ENCODE data around the gene PHIP. TPM values are rescaled to one million over a fixed set of nuclear protein-coding genes. Genes with fewer than 3 reads are reported as not detected.

Gene PHIP
- total RNA-seq, 4 donors from 2014 or later, result 12.1 to 34.5 (median 20.7) TPM

GRCh38 chr6:79042799-79043126 is 35.3 kb downstream of the PHIP start:
- no peak overlapping the region for H3K27ac ChIP-seq
- no peaks in the 10 kb centered on the region for H3K27me3 ChIP-seq
- no peak for DNase-seq
- WGBS, 2 donors (ENCODE audit: low coverage in 1 of 2), result 62 to 84% methylated on average over 5 of the region's 5 CpGs
- no peak overlapping the region for H3K4me3 ChIP-seq
- peaks cover 0 to 14% (median 4%) of the 10 kb centered on the region in 4 donors for H3K36me3 ChIP-seq
- in situ Hi-C loops (cut with MboI; ENCODE audit: low pct_ligation_motif_present in 1 of 4, low pct_unique_long_range_greater_than_20kb in 1 of 4, low sequenced_read_pairs in 3 of 4), result no loop called here
- intact Hi-C loops (cut with DNase I; ENCODE audit: low total_unique reads), result no loop called here
- TF ChIP-seq EP300 (IDR thresholded peaks at IDR 0.05; ENCODE audit: low read depth) (no peak), POLR2A (IDR thresholded peaks at IDR 0.05) (no peak), CTCF (IDR thresholded peaks at IDR 0.05) (no peak), POLR2AphosphoS5 (IDR thresholded peaks at IDR 0.05) (no peak)
- no peaks in the 10 kb centered on the region for H3K4me1 ChIP-seq
- no peaks in the 10 kb centered on the region for H3K9me3 ChIP-seq

GRCh38 chr6:79042088-79042798 is 35.8 kb downstream of the PHIP start:
- Histone ChIP-seq H3K27me3 (no peaks in the 10 kb centered on the region), H3K4me1 (no peaks in the 10 kb centered on the region), H3K4me3 (no peak overlapping the region), H3K9me3 (no peaks in the 10 kb centered on the region), H3K27ac (no peak overlapping the region), H3K36me3 (peaks cover 0 to 14% (median 4%) of the 10 kb centered on the region in 4 donors)
- in situ Hi-C loops (cut with MboI; ENCODE audit: low pct_ligation_motif_present in 1 of 4, low pct_unique_long_range_greater_than_20kb in 1 of 4, low sequenced_read_pairs in 3 of 4), result no loop called here
- 31 to 52% methylated on average over 1 of the region's 1 CpG for WGBS, 2 donors (ENCODE audit: low coverage in 1 of 2)
- TF ChIP-seq EP300 (IDR thresholded peaks at IDR 0.05; ENCODE audit: low read depth) (no peak), POLR2A (IDR thresholded peaks at IDR 0.05) (no peak), POLR2AphosphoS5 (IDR thresholded peaks at IDR 0.05) (no peak), CTCF (IDR thresholded peaks at IDR 0.05) (no peak)
- intact Hi-C loops (cut with DNase I; ENCODE audit: low total_unique reads), result no loop called here
- no peak for DNase-seq

- Histone ChIP-seq H3K9me3 (no peaks in the 10 kb centered on the region), H3K4me1 (no peaks in the 10 kb centered on the region), H3K27ac (no peak overlapping the region), H3K4me3 (no peak overlapping the region), H3K36me3 (peaks cover 0 to 14% (median 4%) of the 10 kb centered on the region in 4 donors), H3K27me3 (no peaks in the 10 kb centered on the region)
- intact Hi-C loops (cut with DNase I; ENCODE audit: low total_unique reads), result no loop called here
- no peak for DNase-seq
- in situ Hi-C loops (cut with MboI; ENCODE audit: low pct_ligation_motif_present in 1 of 4, low pct_unique_long_range_greater_than_20kb in 1 of 4, low sequenced_read_pairs in 3 of 4), result no loop called here
- TF ChIP-seq EP300 (IDR thresholded peaks at IDR 0.05; ENCODE audit: low read depth) (no peak), CTCF (IDR thresholded peaks at IDR 0.05) (no peak), POLR2A (IDR thresholded peaks at IDR 0.05) (no peak), POLR2AphosphoS5 (IDR thresholded peaks at IDR 0.05) (no peak)
Observed at GRCh38 chr6:79040083-79040482, 38.0 kb downstream of the PHIP start.

GRCh38 chr6:79038061-79038460 is 40.0 kb downstream of the PHIP start:
- in situ Hi-C loops (cut with MboI; ENCODE audit: low pct_ligation_motif_present in 1 of 4, low pct_unique_long_range_greater_than_20kb in 1 of 4, low sequenced_read_pairs in 3 of 4) (no loop called here), intact Hi-C loops (cut with DNase I; ENCODE audit: low total_unique reads) (no loop called here)
- no peaks in the 10 kb centered on the region for H3K9me3 ChIP-seq
- no peak overlapping the region for H3K4me3 ChIP-seq
- DNase-seq, result no peak
- H3K36me3 ChIP-seq, result peaks cover 0 to 14% (median 4%) of the 10 kb centered on the region in 4 donors
- no peaks in the 10 kb centered on the region for H3K4me1 ChIP-seq
- no peak for TF ChIP-seq POLR2AphosphoS5 (IDR thresholded peaks at IDR 0.05)
- no peak for TF ChIP-seq EP300 (IDR thresholded peaks at IDR 0.05; ENCODE audit: low read depth)
- TF ChIP-seq POLR2A (IDR thresholded peaks at IDR 0.05), result no peak
- no peak for TF ChIP-seq CTCF (IDR thresholded peaks at IDR 0.05)
- no peak overlapping the region for H3K27ac ChIP-seq
- no peaks in the 10 kb centered on the region for H3K27me3 ChIP-seq
